Trophoblast cell (in vitro differentiated cells and primary cell): ENCODE measurements around the gene TRIP12.

Experiments used
- DNase-seq, 2 donors: peaks; one replicate each; pipeline ENCODE4 v3.0.0-alpha.2; 2016
- H2AFZ ChIP-seq: 2 replicates; pipeline ENCODE4 v1.6.1; 2013; ENCODE audit warnings: low read length, moderate library complexity, mild to moderate bottlenecking; ENCODE audit not compliant: insufficient read depth, poor library complexity
- H2AK5ac ChIP-seq: 2 replicates; pipeline ENCODE4 v1.6.1; 2013; ENCODE audit warnings: mild to moderate bottlenecking, low read length
- H2BK120ac ChIP-seq: 2 replicates; pipeline ENCODE4 v1.6.1; 2013; ENCODE audit warnings: low read length, mild to moderate bottlenecking, moderate library complexity; ENCODE audit not compliant: insufficient read depth, poor library complexity
- H2BK12ac ChIP-seq: 2 replicates; pipeline ENCODE4 v1.6.1; 2013; ENCODE audit warnings: mild to moderate bottlenecking, low read length, moderate library complexity
- H2BK5ac ChIP-seq: 2 replicates; pipeline ENCODE4 v1.6.1; 2013; ENCODE audit warnings: low read length, low read depth, moderate library complexity, mild to moderate bottlenecking; ENCODE audit not compliant: poor library complexity
- H3K14ac ChIP-seq: 2 replicates; pipeline ENCODE4 v1.6.1; 2013; ENCODE audit warnings: mild to moderate bottlenecking, low read length
- H3K18ac ChIP-seq: 2 replicates; pipeline ENCODE4 v1.6.1; 2013; ENCODE audit warnings: mild to moderate bottlenecking, low read length
- H3K23ac ChIP-seq: 2 replicates; pipeline ENCODE4 v1.6.1; 2013; ENCODE audit warnings: low read length
- H3K27ac ChIP-seq: 2 replicates; pipeline ENCODE4 v1.5.1; 2013; ENCODE audit warnings: low read depth, mild to moderate bottlenecking, inconsistent platforms, low read length, moderate library complexity
- H3K27me3 ChIP-seq: 2 replicates; pipeline ENCODE4 v1.6.1; 2013; ENCODE audit warnings: inconsistent platforms, mild to moderate bottlenecking, low read length, moderate library complexity; ENCODE audit not compliant: insufficient read depth
- H3K36me3 ChIP-seq, 2 experiments: 1 replicate in 1 of 2; 2 replicates in 1 of 2; pipeline ENCODE4 v1.6.1; 2013; ENCODE audit warnings: low read length in 2 of 2, mild to moderate bottlenecking in 2 of 2, moderate library complexity in 1 of 2; ENCODE audit not compliant: insufficient read depth in 2 of 2, control insufficient read depth in 1 of 2
- H3K4ac ChIP-seq: 2 replicates; pipeline ENCODE4 v1.6.1; 2013; ENCODE audit warnings: low read depth, mild to moderate bottlenecking, low read length, moderate library complexity
- H3K4me1 ChIP-seq, 2 experiments: 1 replicate in 1 of 2; 2 replicates in 1 of 2; pipeline ENCODE4 v1.6.1; 2013; ENCODE audit warnings: low read length in 2 of 2, mild to moderate bottlenecking in 2 of 2, moderate library complexity in 1 of 2; ENCODE audit not compliant: insufficient read depth in 2 of 2, control insufficient read depth in 1 of 2
- H3K4me2 ChIP-seq: 2 replicates; pipeline ENCODE4 v1.6.1; 2013; ENCODE audit warnings: inconsistent platforms, mild to moderate bottlenecking, low read length, moderate library complexity
- H3K4me3 ChIP-seq: 2 replicates; pipeline ENCODE4 v1.5.1; 2013; ENCODE audit warnings: mild to moderate bottlenecking, low read depth, low read length, inconsistent platforms
- H3K79me1 ChIP-seq: one replicate; pipeline ENCODE4 v1.6.1; 2013; ENCODE audit warnings: low read length
- H3K79me2 ChIP-seq: 2 replicates; pipeline ENCODE4 v1.6.1; 2013; ENCODE audit warnings: low read length, mild to moderate bottlenecking; ENCODE audit not compliant: control insufficient read depth, insufficient read depth, poor library complexity
- H3K9ac ChIP-seq: 2 replicates; pipeline ENCODE4 v1.6.1; 2013; ENCODE audit warnings: mild to moderate bottlenecking, low read length
- H3K9me3 ChIP-seq: 2 replicates; pipeline ENCODE4 v1.6.1; 2013; ENCODE audit warnings: low read depth, mild to moderate bottlenecking, control low read depth, inconsistent platforms, low read length; ENCODE audit not compliant: insufficient read depth
- H4K12ac ChIP-seq: 2 replicates; pipeline ENCODE4 v1.6.1; 2013; ENCODE audit warnings: low read depth, mild to moderate bottlenecking, low read length, moderate library complexity
- H4K8ac ChIP-seq: 2 replicates; pipeline ENCODE4 v1.6.1; 2013; ENCODE audit warnings: low read depth, mild to moderate bottlenecking, low read length, moderate library complexity
- H4K91ac ChIP-seq: one replicate; pipeline ENCODE4 v1.6.1; 2013; ENCODE audit warnings: low read depth, mild to moderate bottlenecking, low read length, moderate library complexity
- WGBS: extraction: QIAGEN DNeasy Blood & Tissue Kit; methylation state at CpG from one replicate; pipeline ENCODE4 v1.1.7; 2013; ENCODE audit warnings: missing lambda C conversion rate; ENCODE audit not compliant: insufficient read length, insufficient coverage; ENCODE audit errors: extremely low coverage; 5-methylcytosine and 5-hydroxymethylcytosine counted together

The TRIP12 gene

GRCh38 chr2:229774237-229774636 is 147.6 kb downstream of the TRIP12 start:
- H2BK12ac ChIP-seq, result no peak overlapping the region
- H4K91ac ChIP-seq, result no peak overlapping the region
- H2BK120ac ChIP-seq, result no peak overlapping the region
- no peak overlapping the region for H3K4me3 ChIP-seq
- H3K9ac ChIP-seq, result no peak overlapping the region
- no peak overlapping the region for H3K18ac ChIP-seq
- peaks cover 19 to 38% of the 10 kb centered on the region in 2 experiments for H3K36me3 ChIP-seq
- H2AFZ ChIP-seq, result no peak overlapping the region
- no peaks in the 10 kb centered on the region for H3K27me3 ChIP-seq
- no peak overlapping the region for H3K27ac ChIP-seq
- no peak overlapping the region for H3K4ac ChIP-seq
- no peak overlapping the region for H3K23ac ChIP-seq
- DNase-seq, result no peak
- H4K12ac ChIP-seq, result no peak overlapping the region
- H3K9me3 ChIP-seq, result no peaks in the 10 kb centered on the region
- H3K14ac ChIP-seq, result no peak overlapping the region
- no peak overlapping the region for H3K4me2 ChIP-seq
- no CpG with 5 or more reads among the region's 1 CpG for WGBS
- H2BK5ac ChIP-seq, result no peak overlapping the region
- no peaks in the 10 kb centered on the region for H3K79me1 ChIP-seq
- H2AK5ac ChIP-seq, result no peak overlapping the region
- no peaks in the 10 kb centered on the region for H3K4me1 ChIP-seq
- no peaks in the 10 kb centered on the region for H3K79me2 ChIP-seq
- no peak overlapping the region for H4K8ac ChIP-seq

- no peak overlapping the region for H3K4ac ChIP-seq
- no peak overlapping the region for H4K8ac ChIP-seq
- H3K79me1 ChIP-seq, result no peaks in the 10 kb centered on the region
- no peak overlapping the region for H3K27ac ChIP-seq
- no peaks in the 10 kb centered on the region for H3K27me3 ChIP-seq
- H3K4me1 ChIP-seq, result no peaks in the 10 kb centered on the region
- H3K9me3 ChIP-seq, result no peaks in the 10 kb centered on the region
- WGBS, result no CpG with 5 or more reads among the region's 1 CpG
- no peak overlapping the region for H2AFZ ChIP-seq
- H3K9ac ChIP-seq, result no peak overlapping the region
- no peak overlapping the region for H3K18ac ChIP-seq
- H3K4me2 ChIP-seq, result no peak overlapping the region
- H2BK5ac ChIP-seq, result no peak overlapping the region
- no peak overlapping the region for H2BK12ac ChIP-seq
- H2BK120ac ChIP-seq, result no peak overlapping the region
- H4K12ac ChIP-seq, result no peak overlapping the region
- H3K14ac ChIP-seq, result no peak overlapping the region
- H3K4me3 ChIP-seq, result no peak overlapping the region
- H2AK5ac ChIP-seq, result no peak overlapping the region
- H4K91ac ChIP-seq, result no peak overlapping the region
- peaks cover 17 to 37% of the 10 kb centered on the region in 2 experiments for H3K36me3 ChIP-seq
- H3K23ac ChIP-seq, result no peak overlapping the region
- no peaks in the 10 kb centered on the region for H3K79me2 ChIP-seq
- DNase-seq, result no peak
These were observed 153.6 kb downstream of the TRIP12 start for GRCh38 chr2:229768235-229768634.

GRCh38 chr2:229765721-229766120 is 156.1 kb downstream of the TRIP12 start:
- H3K4ac ChIP-seq, result no peak overlapping the region
- H2AK5ac ChIP-seq, result no peak overlapping the region
- no peak overlapping the region for H4K91ac ChIP-seq
- H3K79me1 ChIP-seq, result no peaks in the 10 kb centered on the region
- no peak overlapping the region for H4K8ac ChIP-seq
- no peak overlapping the region for H3K4me2 ChIP-seq
- no peak overlapping the region for H3K14ac ChIP-seq
- H3K27me3 ChIP-seq, result no peaks in the 10 kb centered on the region
- no peaks in the 10 kb centered on the region for H3K79me2 ChIP-seq
- no peak overlapping the region for H3K4me3 ChIP-seq
- H2BK12ac ChIP-seq, result no peak overlapping the region
- H3K36me3 ChIP-seq, result peaks cover 10 to 29% of the 10 kb centered on the region in 2 experiments
- no peaks in the 10 kb centered on the region for H3K9me3 ChIP-seq
- H2AFZ ChIP-seq, result no peak overlapping the region
- no peak overlapping the region for H3K27ac ChIP-seq
- no peak overlapping the region for H2BK5ac ChIP-seq
- DNase-seq, result no peak
- no peaks in the 10 kb centered on the region for H3K4me1 ChIP-seq
- H3K23ac ChIP-seq, result no peak overlapping the region
- no peak overlapping the region for H4K12ac ChIP-seq
- H3K9ac ChIP-seq, result no peak overlapping the region
- H3K18ac ChIP-seq, result no peak overlapping the region
- H2BK120ac ChIP-seq, result no peak overlapping the region

GRCh38 chr2:229761663-229762062 is 160.1 kb downstream of the TRIP12 start:
- Histone ChIP-seq H2BK5ac (no peak overlapping the region), H3K79me2 (no peaks in the 10 kb centered on the region), H2BK120ac (no peak overlapping the region), H3K79me1 (no peaks in the 10 kb centered on the region), H3K9me3 (no peaks in the 10 kb centered on the region), H3K9ac (no peak overlapping the region), H4K12ac (no peak overlapping the region), H2BK12ac (no peak overlapping the region), H3K27me3 (no peaks in the 10 kb centered on the region), H2AK5ac (no peak overlapping the region), H3K4me3 (no peak overlapping the region), H3K4me2 (no peak overlapping the region), H3K4ac (no peak overlapping the region), H3K4me1 (no peaks in the 10 kb centered on the region), H3K14ac (no peak overlapping the region), H3K36me3 (peaks cover 4 to 14% of the 10 kb centered on the region in 2 experiments), H4K91ac (no peak overlapping the region), H2AFZ (no peak overlapping the region), H3K23ac (no peak overlapping the region), H3K18ac (no peak overlapping the region), H3K27ac (no peak overlapping the region), H4K8ac (no peak overlapping the region)
- no CpG with 5 or more reads among the region's 1 CpG for WGBS
- DNase-seq, result no peak
